PFSK-1 (cell line): ENCODE measurements around the gene TSPAN18.

Experiments used
- FOXP2 ChIP-seq: optimal IDR thresholded peaks from 2 replicates; pipeline ENCODE3; 2011; ENCODE audit warnings: borderline replicate concordance, control low read depth, inconsistent platforms; ENCODE audit not compliant: insufficient read depth; ENCODE audit errors: extremely low read length, extremely low read depth
- POLR2AphosphoS5 ChIP-seq: IDR thresholded peaks from 2 replicates; pipeline ENCODE4 v1.6.1; 2012; ENCODE audit warnings: low read depth, mild to moderate bottlenecking, control low read depth, low read length, moderate library complexity
- SIN3A ChIP-seq: IDR thresholded peaks from 2 replicates; pipeline ENCODE4 v1.6.1; 2012; ENCODE audit warnings: mild to moderate bottlenecking, low read length, moderate library complexity, borderline replicate concordance; ENCODE audit not compliant: insufficient read depth
- TAF1 ChIP-seq: IDR thresholded peaks from 2 replicates; pipeline ENCODE4 v1.6.1; 2012; ENCODE audit warnings: low read length, control low read depth, borderline replicate concordance; ENCODE audit not compliant: insufficient read depth
- TF ChIP-seq, protein P1 (sequence below), 2 experiments: IDR thresholded peaks; 2 replicates each; pipeline versions ENCODE4 v1.6.1 to v1.8.0; 2011 to 2012; ENCODE audit warnings: low read depth in 2 of 2, low read length in 2 of 2, control low read depth in 1 of 2, inconsistent platforms in 1 of 2, mild to moderate bottlenecking in 1 of 2, moderate library complexity in 1 of 2; ENCODE audit not compliant: insufficient read depth in 1 of 2

Gene TSPAN18

GRCh38 chr11:44793350-44794090, 66.8 kb downstream of the TSPAN18 start:
- TF ChIP-seq SIN3A, result no peak
- no peak for TF ChIP-seq FOXP2
- TF ChIP-seq, protein P1, sequence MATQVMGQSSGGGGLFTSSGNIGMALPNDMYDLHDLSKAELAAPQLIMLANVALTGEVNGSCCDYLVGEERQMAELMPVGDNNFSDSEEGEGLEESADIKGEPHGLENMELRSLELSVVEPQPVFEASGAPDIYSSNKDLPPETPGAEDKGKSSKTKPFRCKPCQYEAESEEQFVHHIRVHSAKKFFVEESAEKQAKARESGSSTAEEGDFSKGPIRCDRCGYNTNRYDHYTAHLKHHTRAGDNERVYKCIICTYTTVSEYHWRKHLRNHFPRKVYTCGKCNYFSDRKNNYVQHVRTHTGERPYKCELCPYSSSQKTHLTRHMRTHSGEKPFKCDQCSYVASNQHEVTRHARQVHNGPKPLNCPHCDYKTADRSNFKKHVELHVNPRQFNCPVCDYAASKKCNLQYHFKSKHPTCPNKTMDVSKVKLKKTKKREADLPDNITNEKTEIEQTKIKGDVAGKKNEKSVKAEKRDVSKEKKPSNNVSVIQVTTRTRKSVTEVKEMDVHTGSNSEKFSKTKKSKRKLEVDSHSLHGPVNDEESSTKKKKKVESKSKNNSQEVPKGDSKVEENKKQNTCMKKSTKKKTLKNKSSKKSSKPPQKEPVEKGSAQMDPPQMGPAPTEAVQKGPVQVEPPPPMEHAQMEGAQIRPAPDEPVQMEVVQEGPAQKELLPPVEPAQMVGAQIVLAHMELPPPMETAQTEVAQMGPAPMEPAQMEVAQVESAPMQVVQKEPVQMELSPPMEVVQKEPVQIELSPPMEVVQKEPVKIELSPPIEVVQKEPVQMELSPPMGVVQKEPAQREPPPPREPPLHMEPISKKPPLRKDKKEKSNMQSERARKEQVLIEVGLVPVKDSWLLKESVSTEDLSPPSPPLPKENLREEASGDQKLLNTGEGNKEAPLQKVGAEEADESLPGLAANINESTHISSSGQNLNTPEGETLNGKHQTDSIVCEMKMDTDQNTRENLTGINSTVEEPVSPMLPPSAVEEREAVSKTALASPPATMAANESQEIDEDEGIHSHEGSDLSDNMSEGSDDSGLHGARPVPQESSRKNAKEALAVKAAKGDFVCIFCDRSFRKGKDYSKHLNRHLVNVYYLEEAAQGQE (IDR thresholded peaks at IDR 0.05; ENCODE audit: insufficient read depth in 1 of 2, low read depth in 2 of 2, low read length in 2 of 2), result no peak
- TF ChIP-seq POLR2AphosphoS5, result no peak
- no peak for TF ChIP-seq TAF1

- no peak for TF ChIP-seq TAF1
- TF ChIP-seq, protein P1 (IDR thresholded peaks at IDR 0.05; ENCODE audit: insufficient read depth in 1 of 2, low read depth in 2 of 2, low read length in 2 of 2), result no peak
- no peak for TF ChIP-seq FOXP2
- no peak for TF ChIP-seq SIN3A
- TF ChIP-seq POLR2AphosphoS5, result no peak
These were observed 69.2 kb downstream of the TSPAN18 start for GRCh38 chr11:44795803-44796535.

DNA sequence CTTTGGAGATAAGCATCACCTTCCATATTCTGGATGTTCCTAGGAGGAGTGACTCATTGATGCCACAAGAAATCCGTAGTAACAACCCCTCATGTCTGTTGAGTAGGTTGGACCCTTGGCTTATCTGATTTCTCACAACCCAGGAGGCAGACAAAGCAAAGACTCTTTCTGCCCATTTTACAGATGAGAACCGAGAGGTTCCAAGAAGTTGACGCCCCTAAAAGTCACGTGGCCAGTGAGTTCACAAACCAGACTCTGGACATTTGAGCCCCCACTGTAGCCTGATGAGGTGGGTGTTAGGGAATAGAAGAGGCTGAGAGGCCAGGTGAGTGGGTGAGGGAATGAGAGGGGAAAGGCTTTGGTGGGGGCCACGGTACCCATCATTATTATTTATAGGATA, 70.3 kb downstream of the TSPAN18 start:
- no peak for TF ChIP-seq TAF1
- TF ChIP-seq FOXP2, result no peak
- TF ChIP-seq SIN3A, result no peak
- no peak for TF ChIP-seq POLR2AphosphoS5
- TF ChIP-seq, protein P1 (IDR thresholded peaks at IDR 0.05; ENCODE audit: insufficient read depth in 1 of 2, low read depth in 2 of 2, low read length in 2 of 2), result no peak

DNA sequence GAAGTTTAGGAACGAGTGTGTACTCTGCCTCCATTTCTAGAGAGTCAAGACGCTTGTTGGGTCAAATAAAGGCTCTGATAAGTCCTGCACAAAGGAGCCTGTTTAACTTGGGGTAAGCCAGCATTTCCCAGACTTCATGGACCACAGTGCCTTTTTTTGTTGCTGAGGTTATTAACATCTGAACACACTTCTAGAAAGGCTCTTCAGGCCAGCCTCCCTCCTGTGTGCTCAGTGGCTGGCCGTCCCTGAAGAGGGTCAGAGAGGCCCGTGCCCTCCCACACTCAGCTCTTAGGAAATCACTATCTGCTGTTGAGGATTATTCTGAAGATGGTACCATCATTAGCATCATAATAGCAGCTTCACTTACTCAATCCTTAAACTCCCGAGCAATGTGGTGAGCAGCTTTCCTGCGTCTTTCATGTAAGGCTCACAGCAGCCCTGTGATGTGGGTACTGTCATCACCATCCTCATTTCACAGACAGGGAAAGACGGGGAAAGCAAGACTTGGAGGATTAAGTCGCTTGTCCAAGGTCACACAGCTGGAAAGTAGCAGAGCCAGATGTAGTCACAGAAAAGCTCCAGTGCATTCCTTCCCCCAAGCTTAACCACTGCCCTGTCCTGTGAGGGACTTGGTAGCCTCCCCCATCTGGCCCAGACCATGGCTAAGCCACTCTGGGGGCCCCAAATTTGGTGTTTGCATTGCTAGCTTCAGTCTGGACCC, 71.3 kb downstream of the TSPAN18 start:
- TF ChIP-seq POLR2AphosphoS5 (no peak), FOXP2 (no peak), TAF1 (no peak), SIN3A (no peak)
- TF ChIP-seq, protein P1 (IDR thresholded peaks at IDR 0.05; ENCODE audit: insufficient read depth in 1 of 2, low read depth in 2 of 2, low read length in 2 of 2), result no peak
